ENCODE measurements around the gene GAREM2. TPM values are rescaled to one million over a fixed set of nuclear protein-coding genes. Genes with fewer than 3 reads are reported as not detected.

GAREM2 gene
- total and polyA plus RNA-seq, 9 of the 15 experiments (the other 6 are each of a cell fraction or from before 2014, with no cell fraction given) = 1.7 to 12.4 (median 2.5) TPM

- intact Hi-C loops (cut with micrococcal nuclease) (loop anchor here (10.0 kb wide), 1 partner anchor 226 kb away; no protein-coding TSS in a partner anchor), in situ Hi-C loops (cut with MboI) (no loop called here)
- no peaks in the 10 kb centered on the region for H3K9me3 ChIP-seq (replicated peaks; ENCODE audit: control insufficient read depth, insufficient read depth, low read depth, low read length)
- H3K9ac ChIP-seq (ENCODE audit: insufficient read depth in 1 of 2, low read depth in 2 of 2, low read length in 2 of 2) = no peak overlapping the region
- H3K4me3 ChIP-seq = no peak overlapping the region
- H3K36me3 ChIP-seq (ENCODE audit: control insufficient read depth, insufficient read depth, low read length) = peaks cover 68% of the 10 kb centered on the region
- H3K27ac ChIP-seq (ENCODE audit: extremely low read depth, low read depth, low read length) = no peak overlapping the region
- H3K4me2 ChIP-seq (ENCODE audit: insufficient read depth, low read length) = no peak overlapping the region
- POLR2A ChIA-PET = interaction anchor here (1.0 kb wide), 1 partner anchor 32 kb away, joined by 3 read pairs; no protein-coding TSS in a partner anchor
- 79% methylated on average over 4 of the region's 4 CpGs for WGBS (ENCODE audit: insufficient coverage, low coverage, missing lambda C conversion rate)
- TF ChIP-seq MEIS2 (IDR thresholded peaks at IDR 0.05; ENCODE audit: partially characterized antibody) = peak; percentile 33
- no peak for TF ChIP-seq POLR2AphosphoS5 (IDR thresholded peaks at IDR 0.05; ENCODE audit: control insufficient read depth, insufficient read depth, low read depth, low read length)
- TF ChIP-seq ZNF174 (CRISPR knock-in tag; IDR thresholded peaks at IDR 0.05) = no peak
- TF ChIP-seq CEBPG (CRISPR knock-in tag; IDR thresholded peaks at IDR 0.05) = 0 out of 2 replicates have a peak, but pooled peaks have one; percentile 24
- peak; percentile 64 to 90 for TF ChIP-seq CEBPG (tag; conservative IDR thresholded peaks at IDR 0.05 in 1 of 2, IDR thresholded peaks at IDR 0.05 in 1 of 2)
- no peak for TF ChIP-seq ZNF253 (CRISPR knock-in tag; conservative IDR thresholded peaks at IDR 0.05)
- peak; percentile 91 for TF ChIP-seq CEBPB (tag; IDR thresholded peaks at IDR 0.05)
- no peak for TF ChIP-seq PBX2 (CRISPR knock-in tag; IDR thresholded peaks at IDR 0.05; ENCODE audit: low read depth)
- peak; percentile 81 for TF ChIP-seq PBX2 (tag; conservative IDR thresholded peaks at IDR 0.05; ENCODE audit: low read depth)
- no peak for TF ChIP-seq DEAF1 (CRISPR knock-in tag; IDR thresholded peaks at IDR 0.05)
- TF ChIP-seq OTX1 (CRISPR knock-in tag; IDR thresholded peaks at IDR 0.05) = no peak
- BruUV-seq (replicated peaks) = no TSS peak
- H3K4me1 ChIP-seq (replicated peaks in 1 of 2; ENCODE audit: control insufficient read depth in 2 of 2, insufficient read depth in 2 of 2, low read length in 2 of 2) = peaks cover 9 to 10% of the 10 kb centered on the region in 2 experiments; a peak in 3 of 5 replicates
- H3K9me1 ChIP-seq (ENCODE audit: control insufficient read depth, insufficient read depth, low read length) = no peaks in the 10 kb centered on the region
- ATAC-seq = no peak
- FAIRE-seq = no peak
- DNase-seq (ENCODE audit: extremely low read depth in 1 of 4, low spot score in 3 of 4) = no peak
- H3K27me3 ChIP-seq (ENCODE audit: control insufficient read depth in 2 of 2, insufficient read depth in 2 of 2, low read length in 2 of 2) = no peaks in the 10 kb centered on the region
- H4K20me1 ChIP-seq (replicated peaks; ENCODE audit: control insufficient read depth, insufficient read depth, low read length) = no peaks in the 10 kb centered on the region; the same call in 1 of the 2 replicates
- no peak overlapping the region for H2AFZ ChIP-seq (ENCODE audit: low read depth, low read length)
- CTCF ChIA-PET (ENCODE audit: low intra/inter-chr PET ratio) = no interaction called here
- peaks cover 54% of the 10 kb centered on the region for H3K79me2 ChIP-seq (ENCODE audit: control insufficient read depth, insufficient read depth, low read length)
These were observed 65.5 kb downstream of the GAREM2 start for GRCh38 chr2:26238311-26238958.
